ENCODE results near the gene SLC15A2. TPM values are rescaled to one million over a fixed set of nuclear protein-coding genes. Genes with fewer than 3 reads are reported as not detected.

Gene SLC15A2
- total RNA-seq, 1 donor from 2014 or later: 0.40 TPM

- TF ChIP-seq CTCF (conservative IDR thresholded peaks at IDR 0.05; ENCODE audit: low read depth, low read length): no peak
- no peak overlapping the region for H3K4me3 ChIP-seq (ENCODE audit: low read depth, low read length)
- no peak for DNase-seq (ENCODE audit: low read depth)
Observed at GRCh38 chr3:121992601-121993560, 98.7 kb downstream of the SLC15A2 start.

Other genes starting within 250 kb of the SLC15A2 start
- 0.12 and 1.0 TPM in 2 replicates for gene HCLS1, start 233.5 kb upstream of the SLC15A2 start, total RNA-seq
- gene GOLGB1, start 144.7 kb upstream of the SLC15A2 start, total RNA-seq: 10.5 and 20.7 TPM in 2 replicates
- 13.5 and 19.5 TPM in 2 replicates for gene IQCB1, start 59.3 kb upstream of the SLC15A2 start, total RNA-seq
- 2.9 and 3.0 TPM in 2 replicates for gene EAF2, start 59.2 kb upstream of the SLC15A2 start, total RNA-seq
- 2.2 and 2.8 TPM in 2 replicates for gene ILDR1, start 127.8 kb downstream of the SLC15A2 start, total RNA-seq
- gene CD86, start 161.0 kb downstream of the SLC15A2 start, total RNA-seq: not detected in 2 replicates

Data from epithelial cell of proximal tubule (primary cell).